NCI-H510A treated with DMSO at 0.1 percent for 48 hours (cell line): ENCODE results near the gene TNFSF13B.
"Not testable (repeated sequence)": the region's sequence is repeated elsewhere in the genome, so short reads cannot be mapped to it uniquely, and the experiment has no call there.

Experiments
- DNase-seq: peaks from one replicate; lab custom pipeline; 2025; lab: John Stamatoyannopoulos, UW

Gene TNFSF13B, protein sequence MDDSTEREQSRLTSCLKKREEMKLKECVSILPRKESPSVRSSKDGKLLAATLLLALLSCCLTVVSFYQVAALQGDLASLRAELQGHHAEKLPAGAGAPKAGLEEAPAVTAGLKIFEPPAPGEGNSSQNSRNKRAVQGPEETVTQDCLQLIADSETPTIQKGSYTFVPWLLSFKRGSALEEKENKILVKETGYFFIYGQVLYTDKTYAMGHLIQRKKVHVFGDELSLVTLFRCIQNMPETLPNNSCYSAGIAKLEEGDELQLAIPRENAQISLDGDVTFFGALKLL

DNA sequence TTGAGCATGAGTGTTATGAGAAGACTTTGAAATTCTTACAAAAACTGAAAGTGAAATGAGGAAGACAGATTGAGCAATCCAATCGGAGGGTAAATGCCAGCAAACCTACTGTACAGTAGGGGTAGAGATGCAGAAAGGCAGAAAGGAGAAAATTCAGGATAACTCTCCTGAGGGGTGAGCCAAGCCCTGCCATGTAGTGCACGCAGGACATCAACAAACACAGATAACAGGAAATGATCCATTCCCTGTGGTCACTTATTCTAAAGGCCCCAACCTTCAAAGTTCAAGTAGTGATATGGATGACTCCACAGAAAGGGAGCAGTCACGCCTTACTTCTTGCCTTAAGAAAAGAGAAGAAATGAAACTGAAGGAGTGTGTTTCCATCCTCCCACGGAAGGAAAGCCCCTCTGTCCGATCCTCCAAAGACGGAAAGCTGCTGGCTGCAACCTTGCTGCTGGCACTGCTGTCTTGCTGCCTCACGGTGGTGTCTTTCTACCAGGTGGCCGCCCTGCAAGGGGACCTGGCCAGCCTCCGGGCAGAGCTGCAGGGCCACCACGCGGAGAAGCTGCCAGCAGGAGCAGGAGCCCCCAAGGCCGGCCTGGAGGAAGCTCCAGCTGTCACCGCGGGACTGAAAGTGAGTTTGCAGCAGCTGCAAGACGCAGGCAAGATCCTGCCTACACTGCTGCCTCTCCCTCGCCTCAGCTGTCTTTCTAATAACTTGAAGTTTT is at the start of gene TNFSF13B:
TNFSF13B (plus strand) TSS at position 118 of the 728 bp plus-strand sequence; CDS start at position 296, 178 bp downstream.
- no peak for DNase-seq

DNA sequence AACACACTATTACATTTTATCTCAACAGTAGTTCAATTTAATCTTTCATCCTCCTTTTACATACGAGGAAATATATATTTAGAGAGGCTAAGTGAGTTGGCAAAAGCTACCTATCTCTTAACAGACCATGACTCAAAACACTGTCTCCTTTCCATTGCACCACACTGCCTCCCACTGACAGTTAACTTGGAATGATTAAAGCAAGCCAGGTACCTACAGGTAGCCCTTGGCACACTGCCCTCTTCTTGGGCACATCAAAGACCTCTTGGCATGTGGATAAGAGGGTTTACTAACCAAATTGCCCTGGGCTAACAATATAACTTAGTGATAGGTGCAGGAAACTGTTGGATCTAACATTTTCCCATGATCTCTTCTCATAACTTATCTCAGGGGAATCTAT is 49.5 kb upstream of the TNFSF13B start:
- peak; percentile 39 for DNase-seq

DNA sequence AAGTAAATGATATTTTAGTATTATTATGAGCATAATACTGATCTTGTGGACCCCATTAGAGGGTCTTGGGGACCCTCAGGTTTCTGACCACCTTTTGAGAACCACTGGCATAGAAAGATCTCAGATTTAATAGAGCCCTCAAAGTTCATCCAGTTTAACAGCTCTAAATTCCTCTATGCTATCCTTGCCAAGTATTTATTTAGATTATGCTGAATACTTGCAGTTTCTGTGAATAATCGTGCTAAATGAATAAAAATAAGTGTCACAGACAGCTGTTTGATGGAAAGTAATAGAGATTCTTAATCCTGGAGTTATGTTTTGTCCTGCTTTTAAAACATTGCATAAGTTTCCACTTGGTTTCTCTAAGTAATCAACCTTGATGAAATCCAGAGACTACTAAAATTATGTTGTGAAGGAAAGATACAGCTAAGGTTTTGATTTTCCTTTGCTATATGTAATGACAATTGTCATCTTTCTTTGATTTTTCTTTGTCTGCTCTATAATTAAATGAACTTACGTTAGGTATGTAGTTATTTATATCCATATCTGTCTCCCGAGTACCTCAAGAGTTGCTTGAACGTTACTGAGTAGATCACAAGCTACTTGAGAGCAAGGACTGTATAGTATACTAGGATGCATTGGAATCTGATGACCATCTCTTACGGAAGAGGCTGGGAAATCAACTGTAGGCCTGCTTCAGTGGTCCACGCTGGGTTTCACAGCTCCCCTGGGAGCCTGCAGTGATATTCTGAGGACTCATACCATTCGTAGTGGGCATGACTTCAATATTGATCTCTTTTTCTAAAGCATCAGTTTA is 45.6 kb upstream of the TNFSF13B start:
- DNase-seq = no peak

DNA sequence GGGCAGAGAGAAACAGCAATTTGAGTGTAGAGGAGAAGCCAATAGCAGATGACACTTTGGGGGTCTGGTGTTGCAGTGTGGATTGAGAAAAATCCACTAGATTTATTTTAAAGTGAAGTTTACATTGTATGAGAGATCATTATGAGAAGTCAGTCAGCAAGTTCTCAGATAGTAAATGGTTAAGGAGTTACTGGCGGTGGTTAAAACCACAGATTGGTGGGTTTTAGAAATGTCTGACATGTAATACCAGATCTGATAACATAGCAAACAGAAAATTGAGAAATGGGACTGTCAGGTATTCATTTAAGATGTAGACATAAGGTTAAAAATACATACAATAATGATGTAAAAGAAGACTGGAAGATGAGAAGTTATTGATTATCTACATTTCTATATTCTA is 44.1 kb upstream of the TNFSF13B start:
- DNase-seq = no peak

DNA sequence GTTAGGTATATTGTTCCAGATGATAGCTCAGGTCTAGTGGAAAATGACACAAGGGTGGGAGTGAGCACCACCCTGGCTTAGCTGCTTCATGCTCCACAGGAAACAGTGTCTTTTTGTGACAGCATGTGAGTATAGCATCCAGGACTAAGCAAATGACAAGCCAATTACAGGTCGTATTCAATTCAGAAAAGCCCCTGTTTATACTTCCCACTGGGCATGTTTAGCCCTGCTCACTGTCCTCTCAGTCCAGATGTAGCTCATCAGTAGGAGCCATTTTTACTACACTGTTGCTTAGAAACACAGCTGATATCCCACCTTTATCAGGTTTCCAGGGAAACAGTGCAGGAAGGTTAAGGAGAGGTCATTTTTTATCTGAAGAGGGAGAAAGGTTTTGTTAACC is 43.3 kb upstream of the TNFSF13B start:
- no peak for DNase-seq

DNA sequence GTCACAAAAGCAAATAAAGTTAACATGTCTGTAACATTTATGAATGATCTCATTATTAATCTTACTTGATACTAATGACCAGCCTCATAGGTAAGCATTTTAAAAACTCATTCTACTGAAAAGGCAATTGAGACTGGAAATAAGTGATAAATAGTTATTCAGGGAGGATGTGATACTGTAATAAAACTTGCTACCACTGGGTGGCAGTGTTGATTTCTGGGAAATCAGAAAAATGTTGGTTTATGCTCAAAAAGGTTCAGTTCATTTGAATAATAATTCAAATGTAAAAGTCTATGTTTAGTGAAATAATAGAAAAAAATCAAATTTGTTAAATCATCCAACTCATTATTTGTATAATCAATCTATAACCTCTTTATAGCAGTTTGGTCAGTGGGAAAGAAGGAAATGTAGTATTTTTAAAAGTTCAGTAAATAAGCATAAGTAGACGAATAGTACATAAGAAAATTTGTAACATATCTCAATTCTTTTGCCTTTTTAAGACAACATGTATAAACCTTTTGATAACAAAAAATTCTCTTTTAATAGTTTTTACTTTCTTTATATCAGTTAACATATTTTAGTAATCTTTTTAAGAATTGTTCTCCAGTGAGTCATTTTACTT is 41.8 kb upstream of the TNFSF13B start:
- DNase-seq = peak; percentile 18

DNA sequence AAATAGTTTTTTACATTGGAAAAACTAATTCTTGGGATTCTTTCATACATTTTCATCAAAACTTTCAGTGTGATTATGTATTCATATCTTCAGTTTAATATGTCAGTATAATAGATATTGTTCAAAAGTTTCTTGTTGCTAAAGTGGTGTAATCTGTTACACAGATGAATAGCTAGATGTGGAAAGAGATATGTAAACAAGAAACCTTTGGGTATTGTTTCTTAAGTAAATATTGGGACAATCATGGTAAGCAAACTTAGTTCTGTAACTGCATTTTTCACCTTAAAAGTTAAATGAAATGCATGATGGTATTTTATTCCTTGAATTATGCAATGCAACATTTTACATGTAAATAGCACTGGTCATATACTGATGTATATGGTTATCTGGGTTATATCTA is 39.1 kb upstream of the TNFSF13B start:
- DNase-seq = no peak

DNA sequence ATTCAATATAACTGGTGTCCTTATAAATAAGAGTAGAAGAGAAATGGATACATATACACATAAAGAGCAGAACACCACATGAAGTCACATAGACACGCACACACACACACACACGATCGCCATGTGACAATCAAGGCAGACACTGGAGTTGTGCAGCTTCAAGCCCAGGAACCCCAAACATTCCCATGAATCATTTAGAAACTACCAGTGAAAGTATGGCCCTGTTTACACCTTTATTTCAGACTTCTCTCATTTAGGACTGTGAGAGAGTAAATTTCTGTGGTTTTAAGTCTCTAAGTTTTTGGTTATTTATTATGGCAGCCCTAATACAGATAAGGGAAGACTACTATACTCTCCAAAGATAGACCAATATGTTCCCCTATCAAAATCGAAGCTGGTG is 20.4 kb upstream of the TNFSF13B start:
- no peak for DNase-seq

DNA sequence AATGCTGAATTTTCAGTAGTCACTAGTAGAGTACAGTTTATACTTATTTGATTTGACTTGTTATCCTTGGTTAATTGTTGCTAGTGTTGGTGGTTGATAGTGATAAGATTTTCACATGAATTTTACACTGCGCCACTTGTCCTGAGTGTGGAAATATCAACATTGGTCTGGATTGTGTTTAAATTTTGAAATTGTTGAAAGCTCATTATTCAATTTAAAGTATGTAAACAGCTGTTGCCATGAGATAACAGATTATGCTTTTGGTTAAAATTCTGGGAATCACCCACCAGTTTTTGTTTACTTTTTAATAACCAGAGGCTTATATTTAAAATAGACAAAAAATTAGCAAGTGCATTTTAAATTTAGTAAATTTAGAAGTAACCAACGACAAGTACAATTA is 12.3 kb upstream of the TNFSF13B start:
- no peak for DNase-seq

DNA sequence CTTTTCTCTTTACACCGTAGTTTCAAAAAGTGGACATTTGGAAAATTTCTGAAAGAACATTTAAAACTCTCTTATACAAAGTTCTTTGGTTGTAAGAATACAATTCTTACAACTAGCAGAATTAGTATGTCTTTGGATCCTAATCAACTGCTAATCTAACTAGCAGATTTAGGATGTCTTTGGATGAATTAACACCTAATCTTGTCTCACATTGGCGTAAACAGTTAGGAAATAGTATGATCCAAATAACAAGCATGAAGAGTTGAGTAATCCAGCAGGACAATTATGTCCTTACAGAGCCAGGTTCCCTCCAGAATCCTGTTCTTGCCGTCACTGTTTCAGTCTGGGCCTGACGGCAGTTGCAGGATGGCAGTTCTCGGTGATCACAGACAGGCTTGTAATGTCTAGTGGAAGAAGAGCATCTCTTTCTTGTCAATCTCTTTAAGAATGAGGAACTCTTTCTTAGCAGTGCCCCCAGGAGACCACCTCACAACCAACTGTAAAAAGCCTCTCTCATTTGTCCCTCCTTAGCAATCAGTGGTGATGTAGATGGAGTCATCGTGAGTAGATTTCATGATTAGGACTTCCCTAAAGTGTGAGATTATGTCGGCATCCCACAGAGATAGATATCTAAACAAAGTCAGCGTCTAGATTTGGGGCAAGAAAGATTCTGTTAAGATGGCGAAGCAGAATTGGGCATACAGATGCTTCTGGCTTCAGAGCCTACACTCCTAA is 5.7 kb upstream of the TNFSF13B start:
- DNase-seq = no peak

DNA sequence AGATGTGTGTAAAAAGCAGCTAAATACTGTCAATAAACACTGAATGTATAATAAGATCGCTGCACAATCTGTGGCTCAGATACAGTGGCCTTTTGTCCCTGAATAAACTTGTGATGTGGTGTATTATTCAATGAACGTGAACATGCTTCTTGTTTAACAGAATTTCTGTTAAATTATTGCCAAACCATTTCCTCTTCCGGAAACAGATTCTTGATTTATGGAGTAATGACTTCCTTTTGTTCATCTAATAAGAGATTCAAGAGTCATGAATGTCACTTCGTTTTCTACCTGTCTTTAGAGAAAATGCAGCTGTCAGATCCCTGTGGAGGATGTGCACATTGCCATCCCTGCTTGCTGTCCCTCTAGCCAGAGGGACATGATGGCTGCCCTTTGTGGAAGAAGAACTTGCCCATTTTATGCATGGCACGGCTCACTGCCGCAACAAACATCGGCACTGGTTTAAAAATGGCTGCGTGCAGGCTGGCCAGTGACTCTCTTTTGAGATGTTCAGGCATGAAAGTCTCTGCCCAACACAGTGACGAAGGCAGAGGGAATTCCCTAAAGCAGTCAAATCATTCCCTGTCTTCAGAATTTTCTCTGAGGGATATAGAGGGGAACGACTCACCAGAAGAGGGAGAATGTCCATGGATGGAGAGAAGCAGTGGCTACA is 3.1 kb upstream of the TNFSF13B start:
- DNase-seq = no peak

DNA sequence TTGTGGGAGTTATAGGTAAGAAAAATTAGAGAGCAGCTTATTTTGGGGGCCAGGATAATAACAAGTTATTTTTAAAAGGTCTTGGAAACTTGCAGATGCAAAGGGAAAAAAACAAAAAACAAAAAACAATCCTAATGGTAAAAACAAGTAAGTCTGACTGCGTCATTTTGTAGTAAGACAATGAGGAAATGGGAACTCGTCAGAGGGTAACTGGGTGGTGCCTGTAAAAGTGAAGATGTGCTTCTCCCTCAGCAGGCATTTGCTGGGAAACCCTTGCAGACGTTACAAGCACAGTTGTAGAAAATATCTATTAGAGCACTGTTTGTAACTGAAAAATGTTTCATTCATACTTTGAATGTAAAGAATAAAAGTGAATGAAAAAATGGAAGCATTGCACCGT is 2.2 kb upstream of the TNFSF13B start:
- DNase-seq = no peak

DNA sequence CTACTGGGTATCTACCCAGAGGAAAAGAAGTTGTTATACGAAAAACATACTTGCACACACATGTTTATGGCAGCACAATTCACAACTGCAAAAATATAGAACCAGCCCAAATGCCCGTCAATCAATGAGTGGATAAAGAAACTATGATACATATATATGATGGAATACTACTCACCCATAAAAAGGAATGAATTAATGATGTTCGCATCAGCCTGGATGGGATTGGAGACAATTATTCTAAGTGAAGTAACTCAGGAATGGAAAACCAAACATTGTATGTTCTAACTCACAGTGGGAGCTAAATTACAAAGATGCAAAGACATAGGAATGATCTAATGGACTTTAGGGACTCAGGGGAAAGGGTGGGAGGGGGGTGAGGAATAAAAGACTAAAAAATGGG is 1.7 kb upstream of the TNFSF13B start:
- not testable (repeated sequence) for DNase-seq

DNA sequence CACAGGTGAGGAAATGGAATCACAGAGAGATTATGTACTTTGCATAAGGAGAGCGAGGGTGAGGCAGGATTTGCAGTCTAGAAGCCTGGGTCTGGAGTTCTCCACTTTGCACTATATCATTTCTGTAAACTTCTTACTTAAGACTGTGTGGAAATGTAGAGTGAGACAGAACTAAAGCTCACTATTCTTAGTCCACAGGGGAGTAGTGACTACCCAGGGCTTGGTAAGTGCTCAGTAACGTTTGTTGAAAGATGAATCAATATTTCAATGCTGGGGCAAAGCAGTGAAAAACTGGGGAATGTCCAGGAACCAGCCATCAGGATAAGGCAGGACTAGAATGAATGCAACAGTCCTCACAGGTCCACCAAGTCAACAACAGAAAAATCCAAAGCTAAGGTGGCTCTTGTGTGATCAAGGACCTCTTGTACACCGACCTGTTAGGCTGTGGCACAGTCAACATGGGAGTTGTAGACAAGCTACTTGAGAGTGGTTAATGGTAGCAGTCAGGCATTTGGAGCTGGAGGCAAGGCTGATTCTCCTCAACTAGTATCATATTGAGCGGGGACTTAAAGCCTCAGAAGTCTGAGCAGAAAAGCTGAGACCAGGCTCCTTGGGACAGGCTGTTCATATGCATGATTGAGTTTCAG is 929 bp upstream of the TNFSF13B start:
- no peak for DNase-seq

DNA sequence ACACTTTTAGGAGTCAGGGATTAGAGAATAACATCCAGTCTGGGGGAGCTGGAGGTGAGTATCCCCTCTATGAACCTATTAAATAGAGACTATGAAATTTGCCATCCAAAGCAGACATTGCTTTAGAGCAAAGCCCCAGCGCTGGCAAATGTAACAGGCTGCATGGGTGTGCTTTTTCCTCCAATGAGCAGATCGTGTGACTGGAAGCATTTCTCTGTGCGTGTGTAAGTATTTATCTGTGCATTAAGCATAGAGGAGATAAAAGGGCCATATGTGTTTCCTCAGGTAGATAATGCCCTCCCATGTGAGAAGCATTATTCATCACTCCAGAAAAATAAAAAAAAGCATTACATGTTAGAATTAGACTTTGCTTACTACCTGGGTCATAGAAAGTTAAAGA is 924 bp downstream of the TNFSF13B start:
- DNase-seq = no peak

DNA sequence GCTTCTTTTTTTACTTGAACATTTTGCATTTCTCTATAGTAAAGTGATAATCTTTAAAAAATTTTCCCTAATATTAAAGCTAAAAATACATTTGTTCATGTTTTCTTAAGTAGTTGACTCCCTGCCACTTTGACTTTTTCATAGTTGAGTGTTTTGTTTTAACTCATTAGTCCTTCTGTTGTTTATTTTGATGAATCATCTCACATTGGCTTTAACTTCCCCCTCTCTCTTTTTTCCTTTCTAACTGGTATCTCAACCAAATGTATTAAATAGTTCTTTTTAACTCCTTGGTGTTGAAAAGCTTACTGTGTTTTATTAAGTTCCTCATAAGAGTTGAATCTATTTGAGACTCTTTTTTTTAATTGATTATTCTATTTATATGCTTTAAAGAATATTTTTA is 2.8 kb downstream of the TNFSF13B start:
- DNase-seq = no peak

DNA sequence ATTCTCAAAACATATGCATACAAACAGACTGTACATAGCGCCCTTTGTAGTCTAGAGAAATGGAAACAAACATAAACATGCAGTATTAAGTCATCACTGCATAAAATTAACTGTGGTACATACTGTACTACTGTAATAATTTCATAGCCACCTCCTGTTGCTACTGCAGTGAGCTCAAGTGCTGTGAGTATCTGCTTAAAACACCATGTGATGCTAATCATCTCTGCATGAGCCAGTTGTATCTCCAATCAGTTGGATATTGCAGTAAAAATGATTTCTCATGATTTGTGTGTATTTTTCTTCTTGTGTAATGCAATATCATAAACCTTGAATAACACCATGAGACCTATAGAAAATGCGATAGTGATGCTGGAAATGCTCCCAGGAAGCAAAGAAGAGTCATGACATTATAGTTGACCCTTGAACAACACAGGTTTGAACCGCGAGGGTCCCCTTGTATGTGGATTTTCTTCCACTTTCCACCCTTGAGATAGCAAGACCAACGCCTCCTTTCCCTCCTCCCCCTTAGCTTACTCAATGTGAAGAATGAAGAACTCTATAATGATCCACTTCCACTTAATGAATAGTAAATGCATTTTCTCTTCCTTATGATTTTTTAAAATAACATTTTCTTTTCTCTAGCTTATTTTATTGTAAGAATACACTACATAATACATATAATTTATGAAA is 4.1 kb downstream of the TNFSF13B start:
- DNase-seq = no peak

DNA sequence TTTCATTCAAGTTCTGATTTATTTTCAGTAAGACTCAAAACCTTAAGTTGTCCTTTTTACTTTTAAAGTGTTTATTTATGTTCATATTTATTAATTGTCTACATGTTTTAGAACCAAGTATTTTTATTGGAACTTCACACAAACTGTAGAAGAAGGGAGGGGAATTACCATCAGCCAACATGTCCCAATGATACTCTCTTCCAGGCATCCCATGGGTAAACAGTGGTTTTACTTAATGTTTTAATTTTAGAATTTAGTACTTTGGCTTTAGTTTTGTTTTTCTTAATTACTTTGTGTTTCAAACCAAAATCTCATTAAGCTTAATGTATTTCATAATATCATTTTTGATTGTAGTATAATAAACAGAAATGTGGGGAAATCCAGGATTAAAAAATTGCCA is 5.2 kb downstream of the TNFSF13B start:
- DNase-seq = no peak

DNA sequence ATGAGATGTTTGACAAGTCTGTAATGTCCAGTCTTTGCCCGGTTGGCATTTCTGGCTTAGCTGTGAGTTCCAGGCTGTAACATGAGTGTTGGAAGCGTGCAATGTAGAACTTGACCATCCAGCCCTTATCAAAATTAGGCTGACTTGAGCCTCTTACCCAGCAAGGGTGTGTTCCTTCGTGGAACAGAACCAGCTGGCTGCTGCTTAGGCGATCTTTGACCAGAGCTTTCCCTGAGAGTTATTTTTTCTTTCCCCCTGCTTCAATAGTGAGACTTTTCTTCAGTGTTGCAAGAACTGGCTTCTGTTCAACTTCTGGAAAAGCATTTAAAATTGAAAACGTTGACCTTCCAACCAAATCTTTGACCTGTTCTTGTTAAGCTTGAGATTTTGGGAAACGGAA is 6.5 kb downstream of the TNFSF13B start:
- DNase-seq = no peak

DNA sequence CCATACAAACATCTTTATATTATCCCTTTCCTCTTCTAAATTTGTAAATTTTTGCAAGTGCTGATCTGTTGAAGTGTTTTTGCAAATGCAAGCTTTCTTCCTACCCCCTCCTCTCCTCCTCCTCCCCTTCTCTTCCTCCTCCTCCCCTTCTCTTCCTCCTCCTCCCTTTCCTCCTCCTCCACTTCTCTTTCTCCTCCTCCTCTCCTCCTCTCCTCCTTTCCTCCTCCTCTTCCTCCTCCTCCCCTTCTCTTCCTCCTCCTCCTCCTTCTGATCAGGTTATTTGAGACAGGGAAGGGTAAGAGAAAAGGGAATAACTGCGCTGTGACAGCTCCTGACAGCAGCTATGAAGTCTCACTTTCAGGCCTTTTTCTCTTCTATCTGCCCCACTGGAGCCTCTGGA is 8.9 kb downstream of the TNFSF13B start:
- no peak for DNase-seq
